ENCODE results near the gene MUC7.

MUC7 gene

GRCh38 chr4:70504733-70505132 lies 32.7 kb downstream of the MUC7 start:
- no peaks in the 10 kb centered on the region for H3K36me3 ChIP-seq (ENCODE audit: control insufficient read depth in 1 of 2, insufficient read depth in 2 of 2, low read length in 2 of 2)
- no peak overlapping the region for H3K9ac ChIP-seq (ENCODE audit: low read length)
- H2BK120ac ChIP-seq (ENCODE audit: insufficient read depth, low read length, poor library complexity): no peak overlapping the region
- no peak overlapping the region for H3K4me2 ChIP-seq (ENCODE audit: low read length)
- H3K23ac ChIP-seq (ENCODE audit: low read length): no peak overlapping the region
- H3K14ac ChIP-seq (ENCODE audit: low read length): no peak overlapping the region
- H2AFZ ChIP-seq (ENCODE audit: insufficient read depth, low read length, poor library complexity): no peak overlapping the region
- no peak overlapping the region for H2BK5ac ChIP-seq (ENCODE audit: low read depth, low read length, poor library complexity)
- H4K91ac ChIP-seq (ENCODE audit: low read depth, low read length): no peak overlapping the region
- no peak overlapping the region for H4K8ac ChIP-seq (ENCODE audit: low read depth, low read length)
- no peaks in the 10 kb centered on the region for H3K79me1 ChIP-seq (ENCODE audit: low read length)
- no peaks in the 10 kb centered on the region for H3K4me1 ChIP-seq (ENCODE audit: control insufficient read depth in 1 of 2, insufficient read depth in 2 of 2, low read length in 2 of 2)
- H3K4ac ChIP-seq (ENCODE audit: low read depth, low read length): no peak overlapping the region
- H4K12ac ChIP-seq (ENCODE audit: low read depth, low read length): no peak overlapping the region
- H3K79me2 ChIP-seq (ENCODE audit: control insufficient read depth, insufficient read depth, low read length, poor library complexity): no peaks in the 10 kb centered on the region
- H3K27ac ChIP-seq (ENCODE audit: low read depth, low read length): no peak overlapping the region
- H2BK12ac ChIP-seq (ENCODE audit: low read length): no peak overlapping the region
- H3K9me3 ChIP-seq (ENCODE audit: insufficient read depth, low read depth, low read length): no peaks in the 10 kb centered on the region
- no peak overlapping the region for H3K18ac ChIP-seq (ENCODE audit: low read length)
- H3K27me3 ChIP-seq (ENCODE audit: insufficient read depth, low read length): no peaks in the 10 kb centered on the region
- no peak overlapping the region for H3K4me3 ChIP-seq (ENCODE audit: low read depth, low read length)
- DNase-seq: no peak
- no peak overlapping the region for H2AK5ac ChIP-seq (ENCODE audit: low read length)
- no CpG with 5 or more reads among the region's 4 CpGs for WGBS (ENCODE audit: extremely low coverage, insufficient coverage, insufficient read length)

DNA sequence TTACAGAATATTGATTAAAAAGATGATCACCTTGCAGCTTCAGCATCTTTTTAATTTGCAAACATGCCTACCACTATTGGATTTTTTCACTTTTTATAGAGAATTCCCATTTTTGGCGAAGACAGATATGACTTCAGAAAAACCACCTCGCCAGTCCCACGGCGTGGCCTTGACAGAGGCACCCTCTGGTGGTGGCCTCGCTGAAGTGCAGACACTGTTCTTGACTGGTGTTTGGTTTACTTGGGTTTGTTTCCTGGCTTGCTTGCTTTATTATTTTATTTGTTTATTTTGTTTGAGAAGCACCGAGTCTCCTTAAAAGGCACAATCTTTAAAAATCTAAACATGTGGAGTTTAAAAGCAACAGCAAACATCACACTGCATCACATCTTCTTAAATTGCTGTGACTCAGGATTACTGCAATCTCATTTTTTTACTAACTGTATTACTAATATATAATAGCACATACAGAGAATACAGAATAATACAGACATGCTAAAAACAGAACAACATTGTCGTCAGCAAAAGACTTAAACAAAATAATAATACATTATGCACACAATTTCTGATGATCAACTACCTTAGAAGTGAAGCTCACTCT lies 33.3 kb downstream of the MUC7 start:
- no CpG with 5 or more reads among the region's 7 CpGs for WGBS (ENCODE audit: extremely low coverage, insufficient coverage, insufficient read length)

GRCh38 chr4:70508801-70509200 lies 36.8 kb downstream of the MUC7 start:
- H4K8ac ChIP-seq (ENCODE audit: low read depth, low read length): no peak overlapping the region
- no peak overlapping the region for H2AFZ ChIP-seq (ENCODE audit: insufficient read depth, low read length, poor library complexity)
- no peaks in the 10 kb centered on the region for H3K79me1 ChIP-seq (ENCODE audit: low read length)
- H3K79me2 ChIP-seq (ENCODE audit: control insufficient read depth, insufficient read depth, low read length, poor library complexity): no peaks in the 10 kb centered on the region
- no peak overlapping the region for H3K4me2 ChIP-seq (ENCODE audit: low read length)
- H3K27ac ChIP-seq (ENCODE audit: low read depth, low read length): no peak overlapping the region
- no peak overlapping the region for H4K12ac ChIP-seq (ENCODE audit: low read depth, low read length)
- no peak overlapping the region for H2BK5ac ChIP-seq (ENCODE audit: low read depth, low read length, poor library complexity)
- no peak overlapping the region for H2BK12ac ChIP-seq (ENCODE audit: low read length)
- H3K4ac ChIP-seq (ENCODE audit: low read depth, low read length): no peak overlapping the region
- no peak overlapping the region for H2BK120ac ChIP-seq (ENCODE audit: insufficient read depth, low read length, poor library complexity)
- no peak overlapping the region for H3K14ac ChIP-seq (ENCODE audit: low read length)
- no peak overlapping the region for H4K91ac ChIP-seq (ENCODE audit: low read depth, low read length)
- no peak overlapping the region for H3K23ac ChIP-seq (ENCODE audit: low read length)
- H3K9ac ChIP-seq (ENCODE audit: low read length): no peak overlapping the region
- no peak overlapping the region for H3K18ac ChIP-seq (ENCODE audit: low read length)
- DNase-seq: peak in 1 of 2 donors; percentile 55
- no peaks in the 10 kb centered on the region for H3K4me1 ChIP-seq (ENCODE audit: control insufficient read depth in 1 of 2, insufficient read depth in 2 of 2, low read length in 2 of 2)
- no peaks in the 10 kb centered on the region for H3K36me3 ChIP-seq (ENCODE audit: control insufficient read depth in 1 of 2, insufficient read depth in 2 of 2, low read length in 2 of 2)
- WGBS (ENCODE audit: extremely low coverage, insufficient coverage, insufficient read length): no CpG with 5 or more reads among the region's 1 CpG
- no peak overlapping the region for H3K4me3 ChIP-seq (ENCODE audit: low read depth, low read length)
- no peaks in the 10 kb centered on the region for H3K9me3 ChIP-seq (ENCODE audit: insufficient read depth, low read depth, low read length)
- H2AK5ac ChIP-seq (ENCODE audit: low read length): no peak overlapping the region
- H3K27me3 ChIP-seq (ENCODE audit: insufficient read depth, low read length): no peaks in the 10 kb centered on the region

More for the DNA sequence above, 33.3 kb downstream of the MUC7 start:
- H4K12ac ChIP-seq (ENCODE audit: low read depth, low read length): no peak overlapping the region
- H3K27ac ChIP-seq (ENCODE audit: low read depth, low read length): no peak overlapping the region
- no peaks in the 10 kb centered on the region for H3K9me3 ChIP-seq (ENCODE audit: insufficient read depth, low read depth, low read length)
- H3K4me1 ChIP-seq (ENCODE audit: control insufficient read depth in 1 of 2, insufficient read depth in 2 of 2, low read length in 2 of 2): no peaks in the 10 kb centered on the region
- H3K9ac ChIP-seq (ENCODE audit: low read length): no peak overlapping the region
- no peak overlapping the region for H2AK5ac ChIP-seq (ENCODE audit: low read length)
- no peak overlapping the region for H3K4me2 ChIP-seq (ENCODE audit: low read length)
- peak; percentile 25 to 75 for DNase-seq
- H3K23ac ChIP-seq (ENCODE audit: low read length): no peak overlapping the region
- H3K4ac ChIP-seq (ENCODE audit: low read depth, low read length): no peak overlapping the region
- no peaks in the 10 kb centered on the region for H3K27me3 ChIP-seq (ENCODE audit: insufficient read depth, low read length)
- H4K91ac ChIP-seq (ENCODE audit: low read depth, low read length): no peak overlapping the region
- H3K4me3 ChIP-seq (ENCODE audit: low read depth, low read length): no peak overlapping the region
- no peak overlapping the region for H4K8ac ChIP-seq (ENCODE audit: low read depth, low read length)
- H2AFZ ChIP-seq (ENCODE audit: insufficient read depth, low read length, poor library complexity): no peak overlapping the region
- H3K79me2 ChIP-seq (ENCODE audit: control insufficient read depth, insufficient read depth, low read length, poor library complexity): no peaks in the 10 kb centered on the region
- H2BK120ac ChIP-seq (ENCODE audit: insufficient read depth, low read length, poor library complexity): no peak overlapping the region
- H3K14ac ChIP-seq (ENCODE audit: low read length): no peak overlapping the region
- H3K36me3 ChIP-seq (ENCODE audit: control insufficient read depth in 1 of 2, insufficient read depth in 2 of 2, low read length in 2 of 2): no peaks in the 10 kb centered on the region
- no peak overlapping the region for H2BK12ac ChIP-seq (ENCODE audit: low read length)
- H3K18ac ChIP-seq (ENCODE audit: low read length): no peak overlapping the region
- H2BK5ac ChIP-seq (ENCODE audit: low read depth, low read length, poor library complexity): no peak overlapping the region
- no peaks in the 10 kb centered on the region for H3K79me1 ChIP-seq (ENCODE audit: low read length)

DNA sequence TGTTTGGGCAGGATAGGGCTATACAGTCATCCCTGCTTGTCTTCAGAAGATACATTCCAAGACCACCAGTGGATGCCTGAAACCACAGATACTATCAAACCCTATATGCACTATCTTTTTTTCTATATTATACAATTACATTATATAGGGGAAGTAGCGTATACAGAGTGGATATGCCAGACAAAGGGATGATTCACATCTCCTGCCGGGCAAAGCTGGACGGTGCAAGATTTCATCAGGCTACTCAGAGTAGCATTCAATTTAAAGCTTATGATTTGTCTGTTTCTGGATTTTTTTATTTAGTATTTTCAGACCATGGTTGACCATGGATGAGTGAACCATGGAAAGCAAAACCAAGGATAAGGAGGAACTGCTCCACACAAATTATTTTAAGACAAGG lies 39.4 kb downstream of the MUC7 start:
- Histone ChIP-seq H3K4me3 (ENCODE audit: low read depth, low read length) (no peak overlapping the region), H3K27ac (ENCODE audit: low read depth, low read length) (no peak overlapping the region), H3K4me2 (ENCODE audit: low read length) (no peak overlapping the region), H3K18ac (ENCODE audit: low read length) (no peak overlapping the region), H3K4me1 (ENCODE audit: control insufficient read depth in 1 of 2, insufficient read depth in 2 of 2, low read length in 2 of 2) (no peaks in the 10 kb centered on the region), H4K8ac (ENCODE audit: low read depth, low read length) (no peak overlapping the region), H4K12ac (ENCODE audit: low read depth, low read length) (no peak overlapping the region), H3K79me2 (ENCODE audit: control insufficient read depth, insufficient read depth, low read length, poor library complexity) (no peaks in the 10 kb centered on the region), H4K91ac (ENCODE audit: low read depth, low read length) (no peak overlapping the region), H2BK12ac (ENCODE audit: low read length) (no peak overlapping the region), H3K9me3 (ENCODE audit: insufficient read depth, low read depth, low read length) (no peaks in the 10 kb centered on the region), H3K9ac (ENCODE audit: low read length) (no peak overlapping the region), H2AFZ (ENCODE audit: insufficient read depth, low read length, poor library complexity) (no peak overlapping the region), H2BK120ac (ENCODE audit: insufficient read depth, low read length, poor library complexity) (no peak overlapping the region), H2BK5ac (ENCODE audit: low read depth, low read length, poor library complexity) (no peak overlapping the region), H3K23ac (ENCODE audit: low read length) (no peak overlapping the region), H3K36me3 (ENCODE audit: control insufficient read depth in 1 of 2, insufficient read depth in 2 of 2, low read length in 2 of 2) (no peaks in the 10 kb centered on the region), H3K14ac (ENCODE audit: low read length) (no peak overlapping the region), H3K27me3 (ENCODE audit: insufficient read depth, low read length) (no peaks in the 10 kb centered on the region), H2AK5ac (ENCODE audit: low read length) (no peak overlapping the region), H3K79me1 (ENCODE audit: low read length) (no peaks in the 10 kb centered on the region), H3K4ac (ENCODE audit: low read depth, low read length) (no peak overlapping the region)
- no peak for DNase-seq
- no CpG with 5 or more reads among the region's 3 CpGs for WGBS (ENCODE audit: extremely low coverage, insufficient coverage, insufficient read length)

Data from trophoblast cell (in vitro differentiated cells and primary cell).